GM18502 (cell line): ENCODE measurements around the gene U2AF1L4.

Experiments
- ATAC-seq: cut with Tn5 transposase; IDR thresholded peaks from one replicate; pipeline ENCODE4 v1.9.1; 2021; ENCODE audit warnings: mild to moderate bottlenecking; ENCODE audit not compliant: unreplicated experiment, poor library complexity

The U2AF1L4 gene

GRCh38 chr19:35715355-35715809 lies 29.8 kb downstream of the U2AF1L4 start:
- no peak for ATAC-seq

- no peak for ATAC-seq
Observed at GRCh38 chr19:35714601-35715354, 30.4 kb downstream of the U2AF1L4 start.

- no peak for ATAC-seq
Observed at GRCh38 chr19:35713904-35714495, 31.2 kb downstream of the U2AF1L4 start.

- no peak for ATAC-seq
Observed at GRCh38 chr19:35713506-35713850, 31.7 kb downstream of the U2AF1L4 start.

GRCh38 chr19:35712567-35713505 lies 32.4 kb downstream of the U2AF1L4 start:
- no peak for ATAC-seq

DNA sequence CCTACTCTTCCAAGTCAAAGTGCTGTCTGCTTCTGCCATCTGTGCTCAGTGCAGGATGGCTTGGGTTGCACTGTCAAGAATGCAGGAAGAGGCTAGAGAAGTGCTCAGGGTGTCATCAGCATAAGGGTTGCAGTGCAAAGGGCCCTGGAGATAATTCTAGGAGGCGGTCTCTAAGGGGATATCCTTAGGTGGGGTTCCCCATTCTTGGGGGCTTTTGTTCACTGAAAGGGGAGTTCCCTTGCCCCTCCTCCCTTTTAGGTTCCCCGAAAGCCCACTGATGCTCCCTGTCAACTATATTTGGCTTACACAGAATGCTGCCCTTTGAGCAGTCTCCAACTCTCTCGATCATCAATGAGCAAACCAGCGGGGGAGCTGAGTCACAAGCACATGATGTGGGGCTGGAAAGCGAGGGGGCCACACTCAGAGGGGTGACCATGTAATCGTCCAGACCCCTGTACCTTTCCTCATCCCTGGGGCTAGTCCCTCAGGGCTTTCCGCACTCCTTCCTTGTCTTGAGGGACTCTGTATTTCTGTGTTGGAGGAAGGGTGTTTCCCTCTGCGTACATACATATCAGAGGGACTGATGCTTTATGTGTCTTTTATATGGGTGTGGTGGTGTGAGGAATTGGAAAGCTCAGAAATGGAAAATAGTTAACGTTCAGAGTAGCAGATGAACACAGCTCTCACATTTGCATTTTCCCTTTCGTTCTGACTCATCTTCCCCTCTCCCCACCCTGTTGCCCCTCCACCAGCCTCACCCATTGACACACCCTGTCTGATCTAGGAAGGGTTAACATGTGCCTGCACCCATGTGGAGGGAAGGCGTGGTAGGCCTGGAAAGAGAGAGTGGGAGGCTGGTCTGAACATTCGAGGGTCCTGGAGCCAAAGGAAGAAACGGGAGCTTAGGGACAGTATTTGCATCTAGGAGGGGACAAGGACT lies 34.2 kb downstream of the U2AF1L4 start:
- peak; percentile 37 for ATAC-seq

- no peak for ATAC-seq
Observed at GRCh38 chr19:35708391-35708790, 36.8 kb downstream of the U2AF1L4 start.

- no peak for ATAC-seq
Observed at GRCh38 chr19:35704218-35704617, 41.0 kb downstream of the U2AF1L4 start, which contains the start of gene ZBTB32. ZBTB32 (plus strand) TSS chr19:35704558; CDS start chr19:35714627, 10,069 bp downstream.

GRCh38 chr19:35703343-35703742 lies 41.9 kb downstream of the U2AF1L4 start:
- no peak for ATAC-seq

DNA sequence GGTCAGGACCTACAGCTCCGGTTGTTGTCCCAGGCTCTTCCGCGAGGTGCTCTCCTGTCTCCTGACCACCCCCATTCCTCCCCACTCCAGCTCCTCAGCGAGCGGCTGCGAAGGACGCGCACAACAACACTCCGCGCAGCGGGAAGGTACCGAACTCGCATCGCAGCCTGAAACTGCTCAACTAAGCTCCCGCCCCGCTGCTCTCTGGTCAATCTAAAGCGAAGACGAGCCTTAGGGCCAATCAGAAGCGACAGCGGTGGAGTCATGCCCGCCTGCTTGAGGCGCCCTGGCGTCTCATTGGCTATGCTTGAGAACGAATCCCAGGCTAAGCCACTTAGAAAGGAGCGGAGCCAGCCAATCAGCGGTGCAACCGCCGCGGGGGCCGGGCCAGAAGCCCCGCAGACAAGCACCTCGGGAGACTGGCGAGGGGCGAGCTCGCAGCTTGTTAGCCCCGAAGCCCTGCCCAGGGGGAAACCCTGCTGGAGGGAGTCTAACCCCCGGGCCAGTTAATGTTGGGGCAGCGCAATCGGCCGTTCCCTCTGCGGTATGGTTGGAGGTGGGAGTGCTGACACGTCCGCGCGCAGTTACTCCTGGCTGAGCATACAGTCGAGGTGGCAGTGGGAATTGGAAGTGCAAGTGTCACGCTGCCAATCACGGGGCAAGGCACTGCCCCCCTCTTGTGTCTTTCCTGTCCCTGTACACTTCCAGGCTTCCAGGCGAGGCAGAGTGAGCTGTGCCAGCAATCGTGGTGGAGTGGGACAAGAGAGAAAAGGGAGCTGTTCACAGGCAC lies 42.8 kb downstream of the U2AF1L4 start:
- peak; percentile 97 for ATAC-seq

DNA sequence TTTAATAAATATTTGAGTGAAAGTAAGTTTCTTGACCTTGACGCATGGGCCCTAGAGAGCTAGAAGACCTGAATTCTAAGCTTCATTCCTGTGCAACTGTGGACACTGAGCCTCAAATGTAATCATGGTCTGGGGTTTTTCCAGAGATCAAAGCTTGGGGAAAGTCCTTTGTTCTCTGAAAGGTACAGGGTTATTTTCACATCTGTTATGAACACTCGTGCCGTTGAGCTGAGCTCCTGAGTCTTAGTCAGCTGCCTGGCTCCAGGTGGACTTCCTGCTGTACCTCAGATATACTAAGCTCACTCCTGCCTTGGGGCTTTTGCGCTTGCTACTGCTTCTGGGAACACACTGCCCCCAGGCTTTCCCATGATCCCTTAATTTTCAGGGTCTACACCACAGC lies 48.4 kb downstream of the U2AF1L4 start:
- peak; percentile 38 for ATAC-seq

GRCh38 chr19:35695895-35696422 lies 49.3 kb downstream of the U2AF1L4 start:
- no peak for ATAC-seq

DNA sequence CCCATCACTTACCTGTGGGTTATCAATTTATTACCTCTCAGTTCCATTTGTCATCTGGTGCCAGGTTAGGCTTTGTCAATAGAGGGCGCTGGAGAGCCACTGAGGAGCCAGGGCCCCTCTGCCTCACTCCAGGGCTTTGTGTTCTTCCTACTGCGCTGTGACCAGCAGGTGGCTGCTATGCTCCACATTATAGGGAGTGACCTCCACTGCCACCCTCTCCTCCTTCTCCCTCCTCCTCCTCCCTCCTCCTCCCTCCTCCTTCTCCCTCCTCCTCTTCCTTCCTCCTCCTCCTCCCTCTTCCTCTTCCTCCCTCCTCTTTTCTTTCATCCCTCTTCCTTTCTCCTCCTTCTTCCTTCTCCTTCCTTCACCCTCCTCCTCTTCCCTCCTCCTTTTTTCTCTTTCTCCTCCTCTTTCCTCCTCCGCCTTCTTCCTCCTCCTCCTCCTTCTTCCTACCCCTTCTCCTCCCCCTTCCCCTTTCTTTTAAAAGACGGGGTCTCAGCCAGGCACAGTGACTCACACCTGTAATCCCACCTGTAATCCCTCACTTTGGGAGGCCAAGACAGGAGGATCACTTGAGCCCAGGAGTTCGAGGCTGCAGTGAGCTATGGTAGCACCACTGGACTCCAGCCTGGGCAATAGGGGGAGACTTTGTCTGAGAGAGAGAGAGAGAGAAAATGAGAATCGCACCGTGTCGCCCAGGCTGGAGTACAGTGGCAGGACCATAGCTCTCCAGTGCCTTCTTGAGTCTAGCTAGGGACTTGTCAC lies 51.2 kb downstream of the U2AF1L4 start:
- ATAC-seq = no peak

- ATAC-seq = no peak
Observed at GRCh38 chr19:35693422-35693821, 51.8 kb downstream of the U2AF1L4 start.
